Type B pancreatic cell (in vitro differentiated cells): Measurements from ENCODE around the gene DAPK1. TPM values are rescaled to one million over a fixed set of nuclear protein-coding genes. Genes with fewer than 3 reads are reported as not detected.

Experiments used
- DNase-seq: peaks from one replicate; pipeline ENCODE4 v3.0.0; 2021; ENCODE audit warnings: mixed read lengths; ENCODE audit not compliant: unreplicated experiment; ENCODE audit errors: extremely low spot score
- H3K27ac Mint-ChIP-seq: 2 replicates; pipeline ENCODE4 v1.8.0; 2021; ENCODE audit warnings: mild to moderate bottlenecking, mixed read lengths
- H3K27me3 Mint-ChIP-seq: 2 replicates; pipeline ENCODE4 v1.8.0; 2021; ENCODE audit warnings: mixed read lengths
- H3K36me3 Mint-ChIP-seq: 2 replicates; pipeline ENCODE4 v1.8.0; 2021; ENCODE audit warnings: mixed read lengths
- H3K4me1 Mint-ChIP-seq: one replicate; pipeline ENCODE4 v1.8.0; 2021; ENCODE audit warnings: mixed read lengths; ENCODE audit not compliant: unreplicated experiment
- H3K4me3 Mint-ChIP-seq: 2 replicates; pipeline ENCODE4 v1.8.0; 2021; ENCODE audit warnings: mild to moderate bottlenecking, mixed read lengths
- H3K9me3 Mint-ChIP-seq: 2 replicates; pipeline ENCODE4 v1.8.0; 2021; ENCODE audit warnings: mixed read lengths
- CTCF ChIP-seq: fragments of 200-600 bp; sonication (generic); conservative IDR thresholded peaks from 2 replicates; pipeline ENCODE4 v1.5.0; 2021; ENCODE audit warnings: antibody characterized with exemption, mild to moderate bottlenecking
- total RNA-seq: library from RNA; stranded (reverse); gene quantifications from 2 replicates; pipeline ENCODE4 v1.2.1, GENCODE V29; 2021; ENCODE audit warnings: low replicate concordance

The DAPK1 gene
- total RNA-seq, 1 donor from 2014 or later, result 160 TPM

- peaks cover 40% of the 10 kb centered on the region for H3K4me1 Mint-ChIP-seq
- H3K27me3 Mint-ChIP-seq, result no peaks in the 10 kb centered on the region
- H3K4me3 Mint-ChIP-seq, result peak overlapping the region; percentile 70
- H3K36me3 Mint-ChIP-seq, result peaks cover 46% of the 10 kb centered on the region
- H3K9me3 Mint-ChIP-seq, result no peaks in the 10 kb centered on the region
- no peak for DNase-seq
- TF ChIP-seq CTCF, result no peak
- H3K27ac Mint-ChIP-seq, result peak overlapping the region; percentile 65
Observed at GRCh38 chr9:87501806-87502205, 4.1 kb downstream of the DAPK1 start.

DNA sequence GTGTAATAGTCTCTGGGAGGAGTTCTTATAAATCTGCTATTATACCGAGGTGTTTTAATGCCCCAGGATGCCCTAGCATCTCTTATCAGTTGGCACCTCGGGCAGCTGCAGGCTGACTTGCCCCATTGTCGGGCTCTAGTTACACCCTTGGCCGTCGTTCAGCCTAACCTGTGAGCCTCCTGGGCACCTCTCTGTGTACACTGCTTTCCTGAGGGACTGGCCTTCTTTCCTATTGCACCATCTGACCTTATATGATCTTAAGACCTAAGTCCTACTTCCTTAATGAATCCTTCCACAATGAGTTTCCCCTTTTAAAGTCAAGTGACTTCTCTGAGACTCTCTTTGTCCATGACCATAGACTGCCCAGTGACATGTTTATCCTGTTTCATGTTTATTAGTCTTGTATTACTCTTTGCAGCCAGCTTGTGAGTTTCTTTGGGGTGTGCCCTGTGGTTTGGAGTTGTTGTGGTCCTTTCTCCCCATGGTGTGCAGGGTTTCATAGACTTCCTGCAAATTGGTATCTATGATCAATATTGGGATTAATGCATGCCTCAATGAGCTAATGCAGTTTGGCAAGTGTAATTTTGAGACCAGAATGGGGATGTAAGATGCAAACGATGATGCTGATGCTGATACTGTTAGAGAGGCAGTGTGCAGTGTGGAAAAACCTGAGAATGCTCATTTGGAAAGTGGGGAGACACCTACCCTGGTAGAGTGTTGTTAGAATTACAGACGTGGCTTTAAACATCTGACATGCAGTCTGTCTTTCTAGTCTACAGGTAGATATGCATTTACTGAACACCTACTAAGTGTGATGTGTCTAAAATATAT lies 4.9 kb downstream of the DAPK1 start:
- H3K36me3 Mint-ChIP-seq, result peaks cover 54% of the 10 kb centered on the region
- H3K4me3 Mint-ChIP-seq, result peak overlapping the region; percentile 70
- DNase-seq, result no peak
- H3K9me3 Mint-ChIP-seq, result no peaks in the 10 kb centered on the region
- no peaks in the 10 kb centered on the region for H3K27me3 Mint-ChIP-seq
- H3K27ac Mint-ChIP-seq, result peak overlapping the region; percentile 65
- no peak for TF ChIP-seq CTCF
- H3K4me1 Mint-ChIP-seq, result peaks cover 34% of the 10 kb centered on the region

DNA sequence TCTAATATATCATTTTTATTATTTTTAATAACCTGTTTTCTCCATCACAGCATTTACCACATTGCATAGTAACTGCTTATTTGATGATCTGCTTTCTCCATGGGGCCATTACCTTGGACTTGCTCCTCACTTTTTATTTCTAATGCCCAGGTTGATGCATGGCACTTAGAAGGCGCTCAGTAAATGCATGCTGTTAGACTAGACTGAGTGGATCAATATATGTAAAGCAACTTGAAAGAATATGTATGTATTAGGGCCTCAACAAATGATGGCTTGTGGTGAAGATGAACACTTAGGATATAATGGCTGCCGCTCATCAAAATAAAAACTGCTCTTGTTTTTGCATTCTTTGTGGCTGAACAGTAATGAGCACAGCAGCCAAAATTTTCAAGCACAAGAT lies 5.8 kb downstream of the DAPK1 start:
- peaks cover 34% of the 10 kb centered on the region for H3K4me1 Mint-ChIP-seq
- H3K36me3 Mint-ChIP-seq, result peaks cover 56% of the 10 kb centered on the region
- DNase-seq, result no peak
- H3K9me3 Mint-ChIP-seq, result no peaks in the 10 kb centered on the region
- no peak for TF ChIP-seq CTCF
- H3K27me3 Mint-ChIP-seq, result no peaks in the 10 kb centered on the region
- H3K27ac Mint-ChIP-seq, result no peak overlapping the region
- H3K4me3 Mint-ChIP-seq, result peak overlapping the region; percentile 40

DNA sequence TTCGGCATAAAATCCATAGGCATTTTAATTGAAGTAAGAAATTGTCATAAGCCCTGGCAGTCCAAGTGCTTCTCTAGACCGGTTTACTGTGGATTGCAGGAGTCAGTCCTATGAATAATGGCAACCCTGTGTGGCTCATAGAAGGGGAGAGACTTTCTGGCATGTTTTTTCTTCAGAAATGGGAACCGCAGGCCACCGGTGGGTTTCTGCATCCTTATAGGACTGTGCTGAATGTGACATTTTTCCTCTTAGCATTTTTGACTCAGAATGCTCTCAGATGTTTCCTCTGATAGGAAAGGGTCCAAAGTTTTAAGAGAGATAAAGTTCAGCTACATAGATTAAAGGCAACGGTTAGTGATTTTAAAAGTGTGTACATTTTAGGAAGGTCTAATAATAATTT lies 6.3 kb downstream of the DAPK1 start:
- H3K27ac Mint-ChIP-seq, result peak overlapping the region; percentile 21
- DNase-seq, result no peak
- H3K36me3 Mint-ChIP-seq, result peaks cover 59% of the 10 kb centered on the region
- H3K27me3 Mint-ChIP-seq, result no peaks in the 10 kb centered on the region
- no peaks in the 10 kb centered on the region for H3K9me3 Mint-ChIP-seq
- peaks cover 38% of the 10 kb centered on the region for H3K4me1 Mint-ChIP-seq
- H3K4me3 Mint-ChIP-seq, result peak overlapping the region; percentile 32
- TF ChIP-seq CTCF, result no peak

DNA sequence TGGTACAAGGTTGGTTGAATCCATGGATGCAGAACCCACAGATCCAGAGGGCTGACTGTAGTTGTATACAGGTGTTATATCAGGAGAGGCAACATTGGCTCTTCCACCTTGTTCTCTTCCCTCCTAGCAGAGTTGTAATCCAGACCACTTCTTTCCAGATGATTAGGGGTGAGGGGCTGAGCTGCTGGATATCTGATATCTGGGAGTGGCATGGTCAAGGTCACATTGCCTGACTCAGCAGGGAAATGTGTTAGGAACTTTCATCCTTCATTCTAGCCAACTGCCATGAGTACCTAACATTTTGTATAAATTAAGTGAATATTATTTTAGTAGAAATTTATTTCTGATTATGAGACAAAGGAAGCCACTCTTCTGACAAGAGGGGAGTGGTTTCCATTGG lies 7.3 kb downstream of the DAPK1 start:
- no peak for DNase-seq
- Mint-ChIP-seq H3K4me3 (no peak overlapping the region), H3K9me3 (no peaks in the 10 kb centered on the region), H3K27ac (no peak overlapping the region), H3K27me3 (no peaks in the 10 kb centered on the region), H3K4me1 (peaks cover 39% of the 10 kb centered on the region), H3K36me3 (peaks cover 61% of the 10 kb centered on the region)
- no peak for TF ChIP-seq CTCF
